Middle frontal gyrus (tissue), 1 donor: ENCODE results near the gene NAT9.
A peak's percentile ranks its signal among the peaks of the same experiment; 100 is the strongest.

ENCODE experiments used
- DNase-seq: peaks from one replicate; pipeline ENCODE4 v3.0.0-alpha.2; 2015; ENCODE audit warnings: low spot score; ENCODE audit errors: extremely low spot score

Gene NAT9

DNA sequence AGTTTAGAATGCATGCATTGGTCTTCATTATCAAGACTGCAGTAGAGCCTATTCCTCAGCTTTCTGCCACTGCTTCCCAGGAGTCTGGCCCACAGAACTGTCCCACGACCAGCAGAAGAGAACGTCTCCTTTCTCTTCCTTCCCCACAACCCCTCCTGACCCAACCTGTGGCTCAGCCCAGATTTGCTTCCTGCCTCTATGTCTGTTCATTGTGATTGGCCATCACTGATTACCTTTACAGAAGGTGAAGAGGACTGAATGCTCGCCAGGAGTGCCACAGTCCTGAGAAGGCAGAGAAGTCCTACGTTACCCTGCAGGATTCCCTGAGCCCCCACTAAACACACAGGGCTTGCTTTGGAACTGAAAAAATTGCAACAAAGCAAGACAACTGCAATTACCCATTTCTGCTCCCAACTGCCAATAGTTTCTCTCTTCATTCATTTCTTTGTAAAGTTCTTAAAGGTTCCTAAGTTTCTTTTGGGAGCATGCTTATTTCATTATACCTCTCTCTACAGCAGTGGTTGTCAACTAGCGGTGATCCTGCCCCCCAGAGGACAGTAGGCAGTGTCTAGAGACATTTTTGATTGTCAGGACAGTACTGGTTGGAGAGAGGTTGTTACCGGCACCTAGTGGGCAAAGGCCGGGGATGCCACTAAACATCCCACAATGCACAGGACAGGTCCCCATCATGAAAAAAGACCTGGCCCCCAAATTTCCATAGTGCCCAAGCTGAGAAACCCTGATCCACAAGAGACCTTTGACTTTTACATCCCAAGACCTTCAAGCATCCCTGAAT lies 4.5 kb upstream of the NAT9 start:
- DNase-seq, result no peak

DNA sequence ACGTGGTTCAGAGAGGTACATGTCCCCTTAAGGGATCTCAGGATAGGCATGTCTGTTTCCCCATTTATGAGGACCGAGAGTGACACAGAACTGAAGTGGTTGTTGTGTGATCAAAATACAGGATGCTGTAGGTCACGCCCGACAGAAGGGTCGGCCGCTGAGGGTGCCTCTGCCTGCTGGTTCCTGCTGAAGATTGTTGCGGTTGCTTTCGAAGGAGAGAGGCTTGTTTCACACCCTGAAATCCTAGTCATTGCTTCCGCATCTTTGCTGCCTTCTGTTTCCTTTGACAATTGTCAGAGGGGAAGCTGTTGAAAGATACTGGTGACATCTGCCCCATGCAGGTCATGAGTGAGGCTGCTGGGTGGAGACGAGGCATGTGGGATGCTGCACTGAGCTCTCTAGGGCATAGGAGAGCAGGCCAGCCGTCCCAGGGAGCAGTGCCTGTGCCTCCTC lies 3.8 kb upstream of the NAT9 start:
- DNase-seq, result no peak

DNA sequence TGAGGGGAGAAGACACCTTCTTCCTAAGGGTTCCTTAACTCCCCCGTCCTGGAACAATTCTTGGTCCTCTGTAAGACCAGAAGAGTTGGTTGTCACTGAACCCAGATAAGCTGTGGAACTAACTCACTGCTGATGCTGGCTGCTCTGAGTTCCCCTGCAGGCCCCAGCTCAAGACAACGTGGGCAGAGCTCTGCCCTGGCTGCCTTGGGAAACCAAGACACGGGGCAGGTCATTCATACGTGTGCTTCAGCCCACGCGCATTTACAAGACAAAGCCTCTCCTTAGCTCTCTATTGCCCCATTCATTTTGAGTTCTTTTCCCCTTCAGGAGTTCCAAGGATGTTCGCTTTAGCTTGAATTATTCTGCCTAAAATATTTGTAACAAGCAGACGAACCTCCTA lies 3.4 kb upstream of the NAT9 start:
- DNase-seq, result no peak

DNA sequence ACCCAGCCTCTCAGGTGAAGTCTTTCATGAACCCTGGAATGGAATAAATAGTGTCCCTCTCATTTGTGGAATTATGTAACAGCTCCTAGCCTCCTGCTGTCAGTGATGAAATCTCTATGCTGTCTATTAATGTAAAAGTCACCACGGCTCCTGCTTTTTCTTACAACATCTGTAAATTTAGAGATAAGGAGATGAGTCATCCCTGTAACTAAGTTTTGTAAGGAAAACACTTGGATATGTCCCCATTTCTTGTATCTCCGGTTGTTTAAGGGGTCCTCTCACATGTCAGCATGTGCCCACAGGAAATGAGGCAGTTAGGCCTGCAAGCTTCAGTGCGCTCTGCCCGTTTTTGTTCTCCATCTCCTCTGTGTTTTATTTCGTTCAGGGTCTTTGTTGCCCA lies 2.8 kb upstream of the NAT9 start:
- no peak for DNase-seq

DNA sequence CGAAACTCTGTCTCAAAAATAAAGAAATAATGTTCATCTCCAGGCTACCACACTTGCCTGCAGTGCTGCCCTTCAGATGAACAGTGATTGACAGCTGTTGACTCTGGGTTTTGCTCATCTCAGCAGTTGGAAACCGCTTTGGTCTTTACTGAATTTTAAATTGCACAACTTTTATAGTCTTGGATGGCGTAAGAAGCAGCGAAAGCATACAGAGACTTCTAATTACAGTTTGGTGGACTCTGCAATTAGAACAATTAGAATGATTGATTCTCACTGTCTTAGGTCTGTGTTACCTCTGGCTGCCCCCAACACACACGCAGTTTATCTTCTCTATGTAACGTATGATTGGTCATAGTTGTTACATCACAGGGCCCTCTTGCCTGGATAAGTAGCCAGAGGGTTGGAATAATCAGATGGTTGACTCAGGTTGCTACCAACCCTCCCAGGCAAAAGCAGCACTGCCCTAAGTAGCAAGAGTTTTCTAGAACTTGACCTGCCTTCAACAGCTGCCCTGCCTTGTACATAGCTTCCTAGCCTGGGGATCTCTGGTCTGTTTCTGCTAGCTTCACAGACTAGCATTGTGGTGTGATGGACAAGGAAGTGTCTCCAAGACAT lies 1.9 kb upstream of the NAT9 start:
- no peak for DNase-seq

DNA sequence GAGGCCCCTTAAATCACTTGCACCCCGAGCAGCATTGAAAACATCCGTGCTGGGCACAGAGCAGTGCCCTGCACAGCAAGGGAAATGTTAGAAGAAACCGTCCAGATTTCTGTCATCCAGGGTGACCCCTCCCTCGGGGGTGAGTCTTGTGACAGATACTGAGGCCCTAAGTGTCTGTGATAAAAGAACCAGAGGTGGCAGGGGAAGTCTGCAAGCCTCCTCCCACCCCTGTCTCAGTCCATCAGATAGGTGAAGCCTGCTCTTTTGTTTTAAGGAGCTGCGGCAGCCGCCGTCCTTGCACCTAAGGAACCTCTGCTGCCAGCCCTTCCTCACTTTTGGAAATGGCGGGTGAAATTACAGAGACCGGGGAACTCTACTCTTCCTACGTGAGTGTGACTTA lies 845 bp upstream of the NAT9 start:
- no peak for DNase-seq

DNA sequence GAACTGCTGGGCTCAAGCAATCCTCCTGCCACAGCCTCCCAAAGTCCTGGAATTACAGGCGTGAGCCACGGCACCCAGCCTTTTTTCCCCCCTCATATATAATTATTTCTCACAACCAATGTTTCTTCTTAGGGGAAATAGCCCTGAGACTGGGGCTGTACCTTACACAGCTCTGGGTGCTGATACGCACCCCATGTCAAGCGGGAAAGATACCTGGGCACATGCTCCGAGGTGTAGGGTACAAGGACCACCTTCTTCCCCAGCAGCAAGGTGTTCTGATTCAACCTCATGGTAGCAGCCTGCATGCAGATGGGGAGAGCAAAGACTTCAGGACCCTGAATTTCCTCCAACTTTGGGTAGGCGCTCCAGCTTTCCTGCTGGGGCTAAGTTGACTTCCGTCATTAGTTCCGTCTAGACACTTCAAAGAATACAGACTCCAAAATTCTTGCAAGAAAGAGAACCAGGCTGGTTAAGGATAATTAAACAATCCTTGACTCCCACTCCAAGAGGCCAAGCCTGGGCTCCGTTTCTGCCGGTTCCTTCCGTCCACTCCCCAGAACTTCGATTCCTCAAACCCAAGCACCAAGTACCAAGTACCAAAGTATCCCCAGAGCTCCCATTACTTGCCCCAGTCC lies 619 bp downstream of the NAT9 start:
- no peak for DNase-seq

DNA sequence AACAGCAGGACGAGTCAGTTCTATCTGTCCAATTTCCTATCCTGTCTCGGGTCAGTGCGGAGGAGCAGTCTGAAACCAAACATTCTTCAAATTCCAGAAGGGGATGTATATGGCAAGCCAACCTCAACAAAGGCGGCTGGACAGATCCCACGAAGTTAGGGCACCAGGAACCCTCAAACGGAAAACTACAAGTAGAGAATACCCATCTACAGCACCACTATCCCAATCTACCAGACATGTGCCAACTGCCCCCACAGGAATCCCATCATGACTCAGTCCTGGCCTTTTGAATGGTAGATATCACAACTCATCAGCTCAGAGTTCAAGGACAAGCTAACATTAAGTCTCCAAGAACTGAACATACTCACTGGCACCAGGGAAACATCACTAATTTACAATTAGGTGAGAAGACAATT lies 2.3 kb downstream of the NAT9 start:
- DNase-seq, result no peak

DNA sequence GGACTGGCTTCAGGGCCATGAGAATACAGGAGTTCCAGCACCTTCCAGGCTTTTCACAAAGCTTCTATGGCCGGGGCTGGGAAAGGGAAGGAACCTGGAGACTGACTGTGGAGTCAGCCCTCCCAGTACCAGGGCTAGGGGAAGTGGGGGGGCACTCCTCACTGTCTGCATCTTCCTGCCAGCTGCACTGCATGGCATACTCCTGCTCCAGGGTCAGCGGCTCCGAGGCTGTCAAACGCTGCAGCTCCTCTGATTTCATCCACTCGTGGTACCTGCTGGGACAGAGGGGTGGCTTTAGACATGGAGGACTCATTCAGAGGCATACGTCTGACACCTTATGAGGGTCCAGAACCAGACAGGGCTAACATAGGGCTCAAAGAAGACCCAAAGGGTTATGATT lies 2.7 kb downstream of the NAT9 start:
- no peak for DNase-seq

DNA sequence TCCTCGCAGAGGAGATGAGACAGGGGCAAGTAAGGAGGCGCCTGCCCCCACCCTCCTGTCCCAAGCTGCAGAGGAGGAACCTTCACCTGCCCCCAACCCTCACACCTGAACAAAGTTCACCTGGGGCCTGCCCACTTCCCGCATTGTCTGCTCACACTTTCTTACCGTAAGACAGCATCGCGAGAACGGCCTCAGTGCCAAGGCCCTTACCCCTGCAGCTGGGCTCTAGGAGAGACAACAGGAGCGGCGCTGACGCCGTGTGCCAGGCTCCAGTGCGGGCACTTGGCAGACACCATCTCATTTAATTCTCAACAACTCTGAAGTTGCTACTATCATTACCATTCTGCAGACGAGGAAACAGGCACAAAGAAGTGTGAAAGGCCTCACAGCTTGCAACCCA lies 4.1 kb downstream of the NAT9 start:
- DNase-seq, result no peak

DNA sequence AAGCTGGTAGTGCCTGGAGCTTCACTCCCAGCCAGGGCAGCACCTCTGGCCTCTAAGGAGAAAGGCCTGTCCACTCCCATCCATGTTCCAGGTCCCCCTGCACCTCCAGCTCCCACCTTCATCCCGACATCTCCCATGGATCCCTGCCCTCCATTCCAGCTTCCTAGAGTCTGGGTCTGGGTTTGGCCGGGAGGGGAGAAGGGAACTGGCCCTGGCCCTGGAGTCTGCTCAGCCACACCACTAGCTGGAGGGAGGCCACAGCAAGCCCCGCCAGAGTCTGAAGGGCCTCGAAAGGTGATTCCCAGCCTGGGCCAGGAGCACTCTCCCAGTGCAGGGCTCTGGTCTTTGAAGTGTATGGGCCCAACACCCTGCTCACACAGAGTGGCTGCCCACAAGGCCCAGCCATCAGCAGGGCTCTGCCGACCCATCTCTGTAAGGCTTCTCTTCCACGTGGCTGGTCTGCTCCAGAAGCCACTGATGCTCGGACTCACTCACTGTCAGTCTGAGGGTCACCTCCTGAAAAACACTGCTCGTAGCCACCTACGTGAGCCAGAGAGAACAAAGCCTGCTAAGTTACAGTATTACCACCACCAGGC lies 4.7 kb downstream of the NAT9 start:
- no peak for DNase-seq

DNA sequence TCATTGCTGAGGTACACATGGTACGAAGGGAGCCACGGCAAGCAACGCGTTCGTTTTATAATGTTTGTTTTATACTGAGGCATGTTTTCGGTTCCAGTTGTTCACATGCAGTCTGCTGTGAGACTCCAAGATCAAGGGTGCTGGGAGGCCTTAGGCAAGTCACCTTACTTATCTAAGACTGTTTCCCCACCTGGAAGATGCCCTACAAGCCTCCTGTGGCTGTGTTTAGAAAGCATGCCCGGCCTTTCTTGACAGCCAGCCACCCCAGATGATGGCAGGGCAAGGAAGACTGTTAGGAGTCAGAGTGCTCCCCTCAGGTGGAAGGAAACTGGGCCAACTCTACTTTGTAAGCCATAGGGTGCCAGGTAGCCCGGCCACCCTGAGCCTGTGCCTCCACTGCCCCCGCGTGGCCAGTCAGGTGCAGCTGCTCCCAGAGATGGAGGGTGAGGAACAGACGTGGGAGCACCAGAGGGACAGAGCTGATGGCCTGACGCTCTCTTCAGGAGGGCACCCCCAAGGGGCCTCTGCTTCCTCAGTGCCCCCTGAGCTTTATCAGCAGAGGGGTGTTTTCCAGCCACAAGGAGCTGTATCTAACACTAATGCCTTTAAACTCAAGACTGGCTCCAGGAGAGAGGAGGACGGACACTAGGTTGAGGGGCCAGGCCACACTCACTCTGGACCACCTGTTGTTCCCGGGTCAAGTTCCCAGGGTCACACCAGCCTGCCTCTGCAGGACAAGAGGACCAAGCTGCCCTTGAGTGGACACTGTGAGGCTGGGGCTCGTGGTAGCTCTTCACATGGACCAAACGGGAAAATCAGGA lies 5.4 kb downstream of the NAT9 start:
- DNase-seq, result no peak

DNA sequence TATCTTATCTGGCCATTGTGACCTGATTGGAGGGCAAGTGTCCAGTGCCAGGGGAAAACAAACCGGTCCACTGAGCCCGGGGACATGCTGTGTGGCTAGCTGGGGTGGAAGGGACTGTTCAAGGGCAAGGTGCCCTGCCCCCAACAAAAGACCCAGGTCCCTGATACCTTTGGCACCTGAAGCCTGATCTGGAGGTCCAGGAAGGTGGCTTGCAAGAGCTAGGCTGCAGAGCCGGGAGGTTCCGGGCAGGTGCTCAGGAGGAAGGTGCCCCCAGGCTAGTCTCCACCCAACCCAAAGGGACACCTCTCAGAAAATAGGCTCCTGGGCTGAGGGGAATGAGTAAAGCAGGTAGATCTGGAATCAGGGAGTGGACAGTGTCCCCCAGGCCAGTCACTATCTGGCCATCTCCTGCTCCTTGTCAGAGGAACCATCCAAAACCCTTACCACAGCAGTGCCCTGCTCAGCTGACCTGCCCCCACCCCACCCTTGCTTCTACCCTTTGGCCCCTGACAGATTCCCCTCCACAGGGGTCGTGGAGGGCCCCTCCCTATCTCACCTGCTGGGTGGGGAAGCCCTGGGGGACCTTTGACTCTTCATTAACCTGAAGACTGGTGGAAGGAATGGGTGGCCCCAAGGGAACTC lies 6.2 kb downstream of the NAT9 start:
- DNase-seq, result no peak

DNA sequence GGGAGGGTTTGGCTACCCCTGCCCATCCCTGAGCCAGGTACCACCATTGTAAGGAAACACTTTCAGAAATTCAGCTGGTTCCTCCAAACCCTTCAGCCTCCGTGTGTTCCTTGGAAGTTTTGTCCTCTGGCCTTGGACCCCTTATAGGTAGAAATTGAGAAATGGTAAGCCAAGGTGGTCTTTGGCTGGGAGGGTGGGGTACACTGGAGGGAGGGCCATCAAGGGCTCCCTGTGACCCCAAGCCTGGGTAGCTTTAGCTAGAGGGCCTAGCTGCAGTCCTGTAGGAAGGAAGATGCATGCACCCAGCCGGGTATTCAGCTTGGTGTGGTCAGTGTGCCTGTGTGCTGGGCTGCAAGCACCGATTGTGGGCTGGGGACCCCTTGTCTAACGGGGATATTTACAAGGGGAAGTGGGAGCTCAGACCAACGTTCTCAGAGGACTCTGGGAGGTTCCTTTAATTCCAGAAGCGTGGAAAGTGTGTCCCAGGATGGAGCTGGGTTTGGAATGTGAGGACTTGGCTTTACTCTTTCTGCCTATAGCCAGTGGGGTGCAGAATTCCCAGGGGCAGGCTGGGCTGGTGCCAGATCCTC lies 6.8 kb downstream of the NAT9 start:
- DNase-seq, result no peak

DNA sequence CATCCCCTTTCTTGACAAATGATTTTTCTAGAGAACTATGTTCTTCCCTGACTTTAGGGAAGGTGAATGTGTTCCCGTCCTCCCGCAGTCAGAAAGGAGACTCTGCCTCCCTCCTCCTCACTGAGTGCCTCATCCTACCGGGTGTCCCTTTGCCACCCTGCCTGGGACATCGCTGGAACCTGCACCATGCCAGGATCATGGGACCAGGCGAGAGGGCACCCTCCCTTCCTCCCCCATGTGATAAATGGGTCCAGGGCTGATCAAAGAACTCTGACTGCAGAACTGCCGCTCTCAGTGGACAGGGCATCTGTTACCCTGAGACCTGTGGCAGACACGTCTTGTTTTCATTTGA lies 7.4 kb downstream of the NAT9 start:
- no peak for DNase-seq

DNA sequence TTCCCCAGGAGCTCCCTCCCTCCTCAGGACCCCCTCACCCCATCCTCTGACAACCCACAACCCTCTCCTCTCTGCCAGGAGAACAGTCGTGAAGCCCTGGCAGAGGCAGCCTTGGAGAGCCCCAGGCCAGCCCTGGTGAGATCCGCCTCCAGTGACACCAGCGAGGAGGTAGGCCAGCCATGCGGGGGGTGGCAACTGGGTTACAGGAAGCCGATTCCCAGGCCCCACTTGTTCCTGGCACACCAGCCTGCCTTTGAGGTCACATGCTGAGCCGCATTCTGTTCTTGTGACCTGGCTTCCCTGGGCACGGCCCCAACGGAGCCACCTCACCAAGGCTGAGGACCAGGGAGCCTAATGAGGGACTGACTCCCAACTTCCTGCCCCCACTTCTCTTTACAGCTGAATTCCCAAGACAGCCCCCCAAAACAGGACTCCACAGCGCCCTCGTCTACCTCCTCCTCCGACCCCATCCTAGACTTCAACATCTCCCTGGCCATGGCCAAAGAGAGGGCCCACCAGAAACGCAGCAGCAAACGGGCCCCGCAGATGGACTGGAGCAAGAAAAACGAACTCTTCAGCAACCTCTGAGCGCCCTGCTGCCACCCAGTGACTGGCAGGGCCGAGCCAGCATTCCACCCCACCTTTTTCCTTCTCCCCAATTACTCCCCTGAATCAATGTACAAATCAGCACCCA lies 7.9 kb downstream of the NAT9 start:
- no peak for DNase-seq

DNA sequence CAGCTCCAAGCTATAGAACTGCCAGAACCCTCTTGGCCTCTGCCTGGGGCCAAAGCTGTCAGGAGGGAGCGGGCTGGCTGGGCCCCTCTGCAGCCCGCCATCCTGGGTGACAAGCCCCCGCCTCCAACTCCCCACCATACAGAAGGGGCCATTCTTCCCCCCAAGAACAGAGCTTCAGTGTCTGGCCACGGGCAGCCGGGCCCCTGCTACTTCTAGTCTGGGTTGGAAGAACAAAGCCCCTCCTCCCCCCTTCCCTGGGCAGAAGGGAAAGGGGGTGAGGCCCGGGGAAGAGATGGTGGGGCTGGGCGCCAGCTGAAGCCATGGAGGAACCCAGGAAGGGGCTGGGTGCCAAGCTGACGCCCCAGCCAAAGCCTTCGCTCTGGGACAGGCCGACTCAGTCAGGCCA lies 9.0 kb downstream of the NAT9 start:
- DNase-seq, result peak; percentile 75

DNA sequence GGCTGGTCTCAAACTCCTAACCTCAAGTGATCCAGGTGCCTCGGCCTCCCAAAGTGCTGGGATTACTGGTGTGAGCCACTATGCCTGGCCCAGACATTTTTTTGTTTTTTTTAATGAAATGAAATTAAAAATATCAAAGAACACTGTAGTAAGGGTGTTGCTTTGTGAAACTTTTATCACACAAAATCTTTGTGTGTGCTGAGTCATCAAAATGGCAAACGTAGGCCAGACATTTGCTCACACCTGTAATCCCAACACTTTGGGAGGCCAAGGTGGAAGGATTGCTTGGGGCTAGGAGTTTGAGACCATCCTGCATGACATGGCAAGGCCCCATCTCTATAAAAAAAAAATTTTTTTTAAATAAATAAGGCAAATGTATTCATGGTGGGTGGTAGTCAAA lies 9.7 kb downstream of the NAT9 start:
- DNase-seq, result no peak

DNA sequence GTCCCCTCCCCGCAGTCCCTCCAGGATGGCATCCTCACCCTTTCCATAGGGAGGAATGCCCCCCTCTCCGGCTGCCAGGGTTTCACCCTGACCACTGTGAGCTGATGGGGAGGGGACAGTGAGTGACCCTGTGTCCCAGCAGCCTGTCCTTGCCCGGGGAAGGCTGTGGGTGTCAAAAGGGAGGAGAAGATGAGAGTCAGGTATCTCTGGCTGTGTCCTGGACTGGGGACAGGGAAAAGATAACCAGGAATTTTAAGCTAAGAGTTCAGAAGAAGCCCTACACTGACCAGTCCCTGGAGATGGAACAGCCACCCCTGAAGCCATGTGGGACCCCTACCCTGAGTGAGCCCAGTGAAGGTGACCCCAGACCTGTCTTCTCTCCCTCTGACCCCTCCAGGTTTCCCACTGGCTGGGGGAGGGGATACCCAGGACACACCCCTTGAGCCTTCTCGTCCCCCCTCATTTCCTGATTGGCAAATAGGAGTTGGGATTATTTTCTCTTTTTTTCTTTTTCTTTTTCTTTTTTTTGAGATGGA lies 11.3 kb downstream of the NAT9 start:
- DNase-seq, result no peak
